NCI-H2196 (cell line): Measurements from ENCODE around the gene SLC6A19.
"Not testable (repeated sequence)": the region's sequence is repeated elsewhere in the genome, so short reads cannot be mapped to it uniquely, and the experiment has no call there.

Experiments
- DNase-seq: peaks from one replicate; lab custom pipeline; 2025; ENCODE audit not compliant: unreplicated experiment; lab: John Stamatoyannopoulos, UW

SLC6A19 gene

DNA sequence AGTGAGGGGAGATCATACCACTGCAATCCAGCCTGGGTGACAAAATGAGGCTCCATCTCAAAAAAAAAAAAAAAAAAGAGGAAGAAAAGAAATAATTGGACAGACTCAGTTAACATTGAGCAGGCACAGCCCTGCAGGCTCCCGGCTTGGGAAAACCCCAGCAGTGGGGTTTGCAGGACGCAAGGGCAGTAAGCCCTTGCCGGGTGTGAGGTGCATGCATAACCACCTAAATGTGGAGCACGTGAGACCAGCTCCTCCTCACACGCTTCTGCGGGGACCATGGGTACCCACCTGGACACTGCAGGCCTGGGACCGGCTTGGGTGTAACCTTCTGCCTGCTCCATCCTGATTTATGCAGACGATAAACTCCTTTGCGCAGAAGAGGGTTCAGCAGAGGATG is 19.0 kb downstream of the SLC6A19 start:
- DNase-seq, result no peak

DNA sequence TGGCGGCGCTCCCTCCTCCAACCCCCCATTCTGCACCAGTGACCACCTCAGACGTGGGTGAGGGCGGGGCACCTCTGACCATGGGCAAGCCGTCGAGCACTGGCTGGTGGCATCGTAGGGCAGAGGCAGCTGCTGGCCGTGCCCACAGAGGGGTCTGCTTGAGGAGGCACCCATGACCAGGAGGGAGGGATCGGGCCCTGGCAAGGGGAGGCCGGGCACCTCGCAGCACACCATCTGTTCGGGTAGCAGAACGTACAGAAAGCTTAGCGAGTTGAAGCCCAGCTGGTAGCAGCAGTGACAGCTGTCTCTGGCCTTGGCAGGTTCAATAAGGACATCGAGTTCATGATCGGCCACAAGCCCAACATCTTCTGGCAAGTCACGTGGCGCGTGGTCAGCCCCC is 19.4 kb downstream of the SLC6A19 start:
- DNase-seq, result no peak

GRCh38 chr5:1221721-1222120 is 20.3 kb downstream of the SLC6A19 start:
- no peak for DNase-seq

DNA sequence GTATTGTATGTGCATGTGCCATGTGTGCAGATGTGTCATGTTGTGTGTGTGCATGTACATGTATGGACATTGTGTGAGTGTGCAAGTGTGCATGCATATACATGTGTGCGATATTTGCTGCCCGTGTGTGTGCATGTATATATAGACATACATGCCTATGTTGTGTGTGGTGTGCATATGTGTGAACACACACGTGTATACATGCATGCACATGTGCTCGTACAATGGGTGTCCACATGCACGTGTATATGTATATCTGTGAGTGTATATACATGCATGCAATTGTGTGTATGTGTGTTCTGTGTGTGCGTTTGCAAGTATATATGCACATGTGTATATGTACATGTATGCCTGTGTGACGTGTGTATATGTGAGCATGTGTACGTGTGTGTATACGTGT is 20.8 kb downstream of the SLC6A19 start:
- no peak for DNase-seq

GRCh38 chr5:1222621-1223277 is 21.4 kb downstream of the SLC6A19 start:
- DNase-seq, result no peak

DNA sequence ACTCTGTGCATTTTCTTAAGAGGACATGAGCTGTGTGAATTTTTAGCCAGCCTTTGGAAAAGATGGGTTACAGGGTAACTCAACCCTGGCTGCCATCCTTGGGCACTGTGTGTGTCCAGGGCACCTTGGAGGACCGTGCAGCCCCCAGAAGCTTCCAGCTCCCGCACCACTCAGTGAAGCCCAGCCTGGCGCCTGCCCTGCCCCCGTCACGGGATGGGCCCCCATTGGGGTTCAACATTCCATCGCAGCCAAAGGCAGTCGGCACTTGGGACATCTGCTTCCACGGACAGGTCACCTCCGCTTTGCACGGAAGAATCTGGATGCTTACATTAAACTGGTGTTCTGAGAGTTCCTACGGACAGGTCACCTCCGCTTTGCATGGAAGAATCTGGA is 21.9 kb downstream of the SLC6A19 start:
- no peak for DNase-seq

GRCh38 chr5:1224631-1225030 is 23.2 kb downstream of the SLC6A19 start:
- no peak for DNase-seq

DNA sequence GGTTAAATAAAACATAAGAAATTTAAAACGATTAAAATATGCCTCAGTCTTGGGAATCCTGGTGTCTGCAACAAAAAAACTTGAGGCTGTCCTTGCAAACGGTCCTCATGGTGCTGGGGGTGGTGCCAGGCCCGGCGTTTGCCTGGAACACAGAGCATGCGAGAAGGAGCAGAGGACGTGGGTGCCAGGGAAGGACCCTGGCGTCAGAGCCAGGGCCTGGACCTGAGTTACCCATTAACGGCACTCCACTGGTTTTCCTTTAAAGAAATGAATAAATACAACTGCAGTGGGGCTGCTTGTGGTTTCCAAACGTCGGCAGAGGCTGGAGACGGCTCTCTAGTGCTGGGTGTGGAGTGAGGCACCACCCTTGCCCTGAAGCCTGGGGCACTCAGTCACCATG is 23.7 kb downstream of the SLC6A19 start, which contains the start of gene SLC6A18:
Gene SLC6A18 (plus strand): TSS at position 301 of the 400 bp plus-strand sequence. CDS start 97 bp downstream, at position 398.
- DNase-seq, result no peak

- DNase-seq, result no peak
Measured at GRCh38 chr5:1226231-1226630, 24.8 kb downstream of the SLC6A19 start.

GRCh38 chr5:1226839-1227581 is 25.6 kb downstream of the SLC6A19 start:
- no peak for DNase-seq

- peak; percentile 93 for DNase-seq
Measured at GRCh38 chr5:1227667-1228066, 26.3 kb downstream of the SLC6A19 start.

- no peak for DNase-seq
Measured at GRCh38 chr5:1228120-1228519, 26.7 kb downstream of the SLC6A19 start.

DNA sequence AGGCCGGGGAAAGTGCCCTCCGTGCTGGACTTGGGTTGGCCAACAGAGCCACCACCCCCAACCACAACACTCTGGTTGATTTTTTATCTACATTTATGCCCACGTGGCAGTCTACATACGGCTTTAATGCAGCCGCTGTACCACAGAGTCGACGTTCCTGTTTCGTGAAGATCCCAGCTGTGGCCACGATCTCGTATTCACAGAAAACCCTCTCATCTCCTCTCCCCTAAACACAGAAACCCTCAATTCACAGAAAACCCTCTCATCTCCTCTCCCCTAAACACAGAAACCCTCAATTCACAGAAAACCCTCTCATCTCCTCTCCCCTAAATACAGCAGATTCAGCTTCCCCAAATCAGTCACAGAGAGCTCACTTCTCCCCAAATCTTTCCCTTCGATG is 27.6 kb downstream of the SLC6A19 start:
- DNase-seq, result not testable (repeated sequence)

DNA sequence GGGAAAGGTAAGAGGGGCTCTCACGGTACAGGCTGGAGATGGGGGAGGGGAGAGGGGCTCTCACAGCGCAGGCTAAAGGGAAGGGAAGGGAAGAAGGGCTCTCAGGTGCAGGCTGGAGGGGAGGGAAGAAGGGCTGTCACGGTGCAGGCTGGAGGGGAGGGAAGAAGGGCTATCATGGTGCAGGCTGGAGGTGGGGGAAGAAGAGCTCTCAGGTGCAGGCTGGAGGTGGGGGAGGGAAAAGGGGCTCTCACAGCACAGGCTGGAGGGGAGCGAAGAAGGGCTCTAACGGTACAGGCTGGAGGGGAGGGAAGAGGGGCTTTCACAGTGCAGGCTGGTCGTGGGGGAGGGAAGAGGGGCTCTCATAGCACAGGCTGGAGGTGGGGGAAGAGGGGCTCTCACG is 28.4 kb downstream of the SLC6A19 start:
- no peak for DNase-seq

DNA sequence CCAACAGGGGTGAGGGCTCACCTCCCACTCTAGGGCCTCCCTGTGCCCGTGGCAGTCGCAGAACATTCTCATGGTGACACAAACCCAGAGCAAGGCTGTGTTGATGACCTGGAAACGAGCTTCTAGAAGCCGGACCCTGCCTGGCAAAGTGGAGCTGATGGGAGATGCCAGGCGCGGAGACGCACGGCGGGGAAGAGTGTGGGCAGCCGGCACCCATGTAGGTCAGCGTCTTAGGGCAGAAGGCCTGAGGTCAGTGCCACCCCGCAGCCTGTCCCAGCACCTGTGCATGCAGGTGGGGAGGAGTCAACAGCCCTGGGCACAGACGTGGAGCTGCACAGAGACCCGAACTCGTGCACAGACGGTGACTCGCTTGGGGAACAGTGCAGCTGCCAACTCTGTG is 29.2 kb downstream of the SLC6A19 start:
- no peak for DNase-seq

DNA sequence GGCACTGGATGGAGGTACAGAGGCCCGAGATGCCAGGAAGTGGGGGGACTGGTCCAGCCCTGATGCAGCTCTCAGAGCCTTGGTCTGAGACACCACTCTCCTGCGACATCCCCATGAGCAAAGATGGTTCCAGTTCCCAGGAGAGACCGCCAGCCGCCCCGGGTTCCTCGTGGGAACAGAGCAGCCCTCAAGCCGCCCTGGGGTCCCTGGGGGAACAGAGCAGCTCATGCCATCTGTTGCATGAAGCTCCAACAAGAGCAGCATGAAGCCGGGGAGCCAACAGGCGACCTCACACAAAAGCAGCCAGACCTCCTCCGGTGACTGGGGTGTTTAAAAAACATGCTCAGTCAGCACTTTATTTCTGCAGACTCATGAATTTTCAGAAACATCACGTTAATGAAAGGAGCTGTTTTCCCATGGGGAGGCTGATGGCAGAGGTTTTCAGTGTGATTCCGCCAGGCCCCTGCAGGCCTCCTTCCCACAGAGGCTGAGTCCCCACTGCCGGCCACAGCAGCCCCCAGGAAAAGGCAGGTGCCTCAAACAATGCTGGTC is 30.0 kb downstream of the SLC6A19 start:
- DNase-seq, result no peak

- no peak for DNase-seq
Measured at GRCh38 chr5:1232780-1233179, 31.4 kb downstream of the SLC6A19 start.

DNA sequence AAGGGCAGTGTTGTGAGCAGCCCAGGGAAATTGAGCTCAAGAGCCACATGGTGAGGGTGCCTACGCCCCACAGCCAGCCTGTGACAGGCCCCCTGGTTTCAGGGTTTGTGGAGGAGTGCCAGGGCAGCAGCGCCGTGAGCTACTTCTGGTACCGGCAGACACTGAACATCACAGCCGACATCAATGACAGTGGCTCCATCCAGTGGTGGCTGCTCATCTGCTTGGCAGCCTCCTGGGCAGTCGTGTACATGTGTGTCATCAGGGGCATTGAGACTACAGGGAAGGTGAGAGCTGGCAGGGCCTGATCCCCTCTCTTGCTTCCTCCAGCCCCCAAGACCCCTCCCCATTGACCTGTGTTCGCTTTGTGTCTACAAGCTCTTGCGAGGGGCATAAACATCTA is 34.0 kb downstream of the SLC6A19 start:
- DNase-seq, result no peak

GRCh38 chr5:1235838-1236237 is 34.4 kb downstream of the SLC6A19 start:
- no peak for DNase-seq

- DNase-seq, result peak; percentile 83
Measured at GRCh38 chr5:1239505-1240251, 38.3 kb downstream of the SLC6A19 start.

DNA sequence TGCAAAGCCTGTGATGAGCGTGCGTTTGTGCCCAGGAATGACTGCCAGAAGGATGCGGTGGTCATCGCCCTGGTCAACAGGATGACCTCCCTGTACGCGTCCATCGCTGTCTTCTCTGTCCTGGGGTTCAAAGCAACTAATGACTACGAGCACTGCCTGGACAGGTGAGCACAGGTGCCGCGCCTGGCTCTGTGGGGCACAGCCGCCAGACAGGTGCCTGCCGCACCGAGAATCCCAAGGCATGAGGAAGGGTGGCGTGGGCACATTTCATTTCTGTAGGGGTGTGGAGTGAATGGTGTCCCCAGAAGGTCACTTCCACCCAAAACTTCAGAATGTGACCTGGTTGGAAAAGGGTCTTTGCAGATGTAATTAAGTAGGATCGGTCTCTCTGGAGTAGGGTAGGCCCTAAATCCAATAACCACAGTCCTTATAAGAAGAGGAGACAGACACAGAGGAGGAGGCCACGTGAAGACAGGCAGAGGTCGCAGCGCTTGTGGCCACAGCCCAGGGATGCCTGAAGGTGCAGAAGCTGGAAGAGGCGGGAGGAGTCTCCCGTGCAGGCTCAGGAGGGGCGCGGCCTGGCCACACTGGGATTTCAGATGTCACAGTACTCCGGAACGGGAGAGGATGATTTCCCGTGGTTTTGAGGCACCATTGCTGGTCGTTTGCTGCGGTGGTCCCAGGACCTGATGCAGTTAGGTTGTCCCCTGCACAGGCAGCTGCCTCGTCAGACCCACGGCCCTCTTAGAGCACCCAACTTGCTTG is 39.3 kb downstream of the SLC6A19 start:
- DNase-seq, result no peak
